Measurements from ENCODE around the gene MRNIP.

MRNIP gene

DNA sequence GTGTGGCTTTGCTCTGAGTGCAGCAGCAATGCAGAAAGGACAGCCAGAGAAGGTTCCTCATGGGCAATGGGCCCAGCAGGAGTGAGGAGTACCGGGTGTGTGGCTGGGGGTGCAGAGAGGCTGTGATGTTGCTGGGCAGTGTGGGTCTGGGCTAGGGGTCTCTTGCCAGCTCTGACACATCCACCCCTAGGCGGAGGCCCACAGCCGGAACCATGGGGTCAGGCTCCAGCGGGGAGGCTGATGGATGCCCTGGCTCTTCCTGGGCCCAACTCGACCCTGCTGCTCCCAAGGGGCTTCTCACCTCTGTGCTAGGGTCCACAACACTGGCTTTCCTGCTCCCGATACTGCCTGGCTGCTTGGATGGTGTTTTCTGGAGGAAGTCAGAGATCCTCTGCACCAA is 29.2 kb upstream of the MRNIP start:
- DNase-seq (ENCODE audit: low read depth) = no peak

GRCh38 chr5:179887095-179887494 is 28.5 kb upstream of the MRNIP start:
- no peak for DNase-seq (ENCODE audit: low read depth)

GRCh38 chr5:179886190-179886911 is 27.7 kb upstream of the MRNIP start:
- DNase-seq (ENCODE audit: low read depth) = no peak

- DNase-seq (ENCODE audit: low read depth) = no peak
Observed at GRCh38 chr5:179885491-179886090, 27.0 kb upstream of the MRNIP start.

DNA sequence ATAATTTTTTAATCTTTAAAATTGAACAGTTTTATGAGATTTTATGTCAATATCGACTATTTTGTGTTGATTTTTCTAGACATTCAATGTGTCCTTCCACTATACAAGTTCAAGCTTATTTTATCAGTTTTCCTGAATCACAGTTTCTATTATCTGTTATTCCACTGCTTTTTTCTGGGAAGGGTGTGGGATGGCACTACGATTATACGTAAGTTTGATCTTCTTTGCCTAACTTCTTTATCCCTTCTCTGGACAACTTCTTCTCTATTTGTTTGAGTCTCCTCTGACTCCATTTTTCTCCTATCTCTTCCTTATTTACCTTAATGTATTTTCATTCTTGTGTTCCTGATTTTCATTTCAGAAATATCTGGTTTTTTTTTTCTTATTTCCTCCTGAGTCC is 24.5 kb upstream of the MRNIP start:
- no peak for DNase-seq (ENCODE audit: low read depth)

DNA sequence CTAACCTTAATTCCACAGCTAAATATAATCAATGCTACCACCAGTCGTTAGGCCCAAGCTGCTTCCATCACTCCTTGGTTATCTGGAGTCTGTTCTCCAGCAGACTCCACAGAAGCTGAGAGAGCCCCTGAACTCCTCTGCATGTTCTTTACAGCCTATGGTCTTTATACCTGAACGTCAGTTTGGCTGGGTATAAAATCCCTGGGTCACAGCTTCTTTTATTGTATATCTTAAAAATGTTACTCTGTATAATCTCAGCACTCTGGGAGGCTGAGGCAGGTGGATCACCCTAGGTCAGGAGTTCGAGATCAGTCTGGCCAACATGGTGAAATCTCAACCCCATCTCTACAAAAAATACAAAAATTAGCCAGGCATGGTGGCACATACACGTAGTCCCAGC is 23.7 kb upstream of the MRNIP start:
- no peak for DNase-seq (ENCODE audit: low read depth)

DNA sequence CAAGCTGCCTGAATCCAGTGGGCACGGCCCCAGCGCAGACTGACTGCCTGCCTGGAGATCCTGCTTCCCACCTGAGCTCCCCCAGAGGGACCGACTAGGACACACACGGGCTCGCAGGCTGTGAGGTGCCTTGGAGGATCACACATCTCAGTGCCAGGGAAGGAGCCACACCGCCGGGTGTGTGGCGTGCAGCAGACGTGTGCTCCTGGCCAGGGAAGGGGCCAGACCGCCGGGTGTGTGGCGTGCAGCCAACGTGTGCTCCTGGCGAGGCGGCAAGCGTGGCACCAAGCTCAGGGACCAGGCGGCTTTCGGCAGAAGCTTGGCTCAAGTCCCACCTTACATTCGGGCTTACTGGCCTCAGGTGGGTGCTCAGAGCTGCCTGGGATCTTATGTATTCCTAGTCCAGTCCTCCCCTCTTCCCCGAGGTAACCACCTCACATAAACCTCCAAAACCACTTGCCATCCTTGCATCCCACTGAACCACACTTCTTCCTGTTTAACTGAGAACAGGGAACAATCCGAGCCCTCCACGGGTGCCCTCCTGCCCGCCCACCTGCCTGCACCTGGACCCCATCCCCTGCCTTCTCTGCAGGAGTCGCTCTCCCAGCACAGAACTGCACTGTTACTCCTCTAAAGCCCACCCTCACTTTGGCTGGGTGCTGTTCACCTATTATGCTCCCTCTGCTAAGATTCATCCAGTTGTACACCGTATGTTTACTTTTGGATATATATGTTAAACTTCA is 22.4 kb upstream of the MRNIP start:
- DNase-seq (ENCODE audit: low read depth) = no peak

GRCh38 chr5:179880066-179880650 is 21.5 kb upstream of the MRNIP start:
- no peak for DNase-seq (ENCODE audit: low read depth)

GRCh38 chr5:179879690-179880010 is 21.0 kb upstream of the MRNIP start:
- DNase-seq (ENCODE audit: low read depth) = no peak

DNA sequence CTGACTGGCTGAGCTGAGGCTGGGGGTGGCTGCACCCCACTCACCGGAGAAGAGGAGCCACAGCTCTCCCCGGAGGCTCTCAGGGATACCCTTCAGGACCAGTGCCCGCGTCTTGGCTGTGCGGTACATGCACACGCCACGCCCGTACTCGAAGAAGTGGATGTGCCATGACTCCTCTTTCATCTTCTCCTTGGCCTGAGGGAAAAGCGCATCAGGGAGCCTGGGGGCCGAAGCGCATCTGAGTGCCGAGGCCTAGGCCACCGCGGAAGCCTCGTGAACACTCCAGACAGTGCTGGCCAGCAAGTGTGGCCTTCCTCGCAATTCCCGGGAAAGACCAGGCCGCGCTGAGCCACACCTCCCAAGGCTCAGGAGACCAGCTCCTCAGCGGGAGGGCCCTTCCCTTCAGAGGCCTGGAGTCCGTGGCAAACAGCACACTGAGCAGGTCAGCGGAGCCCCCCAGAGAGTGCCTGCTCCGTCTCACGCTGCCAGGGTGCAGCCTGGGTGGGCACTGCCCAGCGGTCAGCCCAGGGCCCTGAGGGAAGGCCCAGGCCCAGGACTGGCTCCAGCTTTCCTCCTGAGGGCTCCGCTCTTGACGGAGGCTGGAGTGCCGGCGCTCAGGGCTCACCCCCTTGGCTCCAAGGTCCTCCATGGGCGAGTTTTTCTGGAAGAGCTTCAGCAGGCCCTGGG is 20.5 kb upstream of the MRNIP start:
- DNase-seq (ENCODE audit: low read depth) = no peak

- no peak for DNase-seq (ENCODE audit: low read depth)
Observed at GRCh38 chr5:179878222-179879002, 19.8 kb upstream of the MRNIP start.

DNA sequence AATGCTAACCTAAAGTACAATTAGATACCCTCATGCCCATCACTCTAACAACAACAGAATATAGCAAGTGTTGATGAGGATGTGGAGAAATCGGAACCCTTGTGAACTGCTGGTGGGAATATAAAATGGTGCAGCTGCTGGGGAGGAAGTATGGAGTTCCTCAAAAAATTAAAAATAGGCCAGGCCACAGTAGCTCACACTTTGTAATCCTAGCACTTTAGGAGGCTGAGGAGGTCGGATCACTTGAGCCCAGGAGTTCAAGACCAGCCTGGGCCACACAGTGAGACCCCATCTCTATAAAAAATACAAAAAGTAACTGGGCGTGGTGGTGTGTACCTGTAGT is 18.0 kb upstream of the MRNIP start:
- no peak for DNase-seq (ENCODE audit: low read depth)

DNA sequence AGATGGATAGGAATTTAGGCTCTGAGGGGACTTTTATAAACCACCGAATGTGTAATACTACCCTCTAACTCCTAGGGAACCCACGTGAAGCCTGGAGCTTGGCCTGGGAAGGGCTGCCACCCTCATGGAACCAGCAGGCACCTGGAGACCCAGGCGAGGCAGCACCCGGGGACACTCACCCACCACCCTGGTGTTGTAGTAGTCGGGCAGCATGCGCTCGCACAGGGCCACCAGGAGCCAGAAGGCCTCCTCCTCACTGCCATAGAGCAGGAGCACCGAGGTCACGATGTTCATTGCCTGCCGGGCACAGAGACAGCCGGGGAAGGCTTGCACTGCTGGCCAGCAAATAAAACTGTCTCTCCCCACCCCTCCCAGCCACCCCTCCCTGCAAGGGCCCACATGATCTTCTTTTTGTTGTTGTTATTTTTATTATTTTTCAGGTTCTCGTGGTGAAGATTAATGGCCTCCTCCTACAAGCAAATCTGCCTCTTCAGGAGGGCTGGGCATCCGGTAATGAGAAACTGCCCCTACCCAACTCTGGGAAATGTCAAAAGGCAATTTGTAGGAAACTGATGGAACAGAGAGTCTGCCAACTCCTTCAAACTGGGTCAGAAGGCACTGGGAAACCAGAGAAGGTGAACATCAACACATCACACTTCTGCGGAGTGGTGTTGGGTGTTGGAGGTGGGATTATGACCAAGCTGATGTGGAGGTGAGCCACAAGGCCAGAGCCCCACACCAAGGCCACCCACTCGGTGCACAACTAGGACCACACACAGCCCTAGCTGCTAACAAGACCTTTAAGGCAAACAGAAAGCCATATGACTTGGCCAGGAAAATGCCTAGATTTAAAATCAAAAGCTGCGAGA is 17.4 kb upstream of the MRNIP start:
- DNase-seq (ENCODE audit: low read depth) = no peak

DNA sequence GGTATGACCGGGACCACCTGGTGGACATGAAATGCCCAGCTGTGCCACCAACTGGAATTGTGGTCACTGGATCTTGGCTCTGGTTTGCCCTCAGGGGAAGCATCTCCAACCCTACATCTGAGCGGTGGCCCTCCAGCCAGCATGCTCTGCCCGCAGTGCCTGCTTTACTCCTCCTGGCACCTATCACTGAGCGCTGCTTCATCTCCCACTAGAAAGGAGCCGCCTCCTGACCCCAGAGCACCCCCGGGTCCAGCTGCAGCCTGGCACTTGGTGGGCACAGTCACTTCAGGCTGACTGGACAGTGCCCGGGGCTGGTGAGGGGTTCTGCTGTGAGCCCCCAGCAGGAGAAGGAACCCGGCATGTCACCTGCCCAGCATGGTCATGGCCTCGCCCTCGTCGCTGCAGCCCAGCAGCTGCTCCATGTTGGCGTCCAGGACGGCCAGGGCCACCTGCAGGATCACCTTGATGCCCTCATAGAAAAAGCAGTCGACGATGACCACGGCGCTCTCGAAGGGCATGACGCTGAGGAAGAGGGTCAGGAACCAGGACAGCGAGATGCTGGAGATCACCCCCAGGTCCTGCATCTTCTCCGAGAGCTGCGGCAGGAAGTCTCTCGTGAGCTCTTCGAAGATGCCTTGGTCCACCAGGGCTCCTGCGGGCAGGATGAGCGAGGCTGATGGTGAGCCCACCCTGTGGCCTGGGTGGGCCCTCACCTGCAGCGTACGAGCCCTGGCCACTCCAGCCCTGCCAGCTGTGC is 16.1 kb upstream of the MRNIP start:
- no peak for DNase-seq (ENCODE audit: low read depth)

- DNase-seq (ENCODE audit: low read depth) = no peak
Observed at GRCh38 chr5:179874136-179874535, 15.5 kb upstream of the MRNIP start.

- no peak for DNase-seq (ENCODE audit: low read depth)
Observed at GRCh38 chr5:179873588-179874110, 15.0 kb upstream of the MRNIP start.

DNA sequence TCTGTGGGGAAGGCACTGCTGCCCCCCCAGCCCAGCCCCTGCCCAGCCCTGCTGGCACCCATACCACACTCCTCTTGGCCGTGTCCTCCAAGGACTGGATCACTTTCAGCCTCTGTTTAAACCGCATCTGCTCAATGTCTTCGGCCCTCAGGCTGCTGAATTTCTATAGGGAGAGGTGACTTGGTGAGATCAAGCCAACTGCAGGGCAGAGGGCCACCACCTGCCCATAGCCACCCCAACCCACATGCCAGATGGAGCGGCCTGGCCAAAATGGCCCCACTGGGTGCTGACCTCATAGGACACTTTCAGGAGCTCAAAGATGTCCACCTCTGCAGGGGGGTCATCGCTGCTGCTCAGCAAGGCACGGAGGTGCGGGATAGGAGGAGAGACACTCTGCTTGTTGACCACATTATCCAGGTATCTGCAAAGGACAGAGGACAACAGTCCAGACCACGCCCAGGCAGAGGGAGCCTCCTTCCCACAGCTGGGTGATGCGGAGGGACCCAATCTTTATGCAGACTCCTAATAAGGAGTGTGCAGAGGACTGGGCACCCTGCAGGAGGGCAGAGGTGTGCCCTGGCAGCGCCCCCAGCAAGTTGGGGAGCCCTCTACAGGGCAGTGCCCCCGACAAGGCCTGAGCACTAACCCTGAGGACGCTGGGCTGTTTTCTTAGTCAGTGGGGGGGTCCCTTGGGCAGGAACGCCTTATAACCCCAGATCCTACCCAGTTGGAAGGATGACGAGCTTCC is 14.4 kb upstream of the MRNIP start:
- no peak for DNase-seq (ENCODE audit: low read depth)

DNA sequence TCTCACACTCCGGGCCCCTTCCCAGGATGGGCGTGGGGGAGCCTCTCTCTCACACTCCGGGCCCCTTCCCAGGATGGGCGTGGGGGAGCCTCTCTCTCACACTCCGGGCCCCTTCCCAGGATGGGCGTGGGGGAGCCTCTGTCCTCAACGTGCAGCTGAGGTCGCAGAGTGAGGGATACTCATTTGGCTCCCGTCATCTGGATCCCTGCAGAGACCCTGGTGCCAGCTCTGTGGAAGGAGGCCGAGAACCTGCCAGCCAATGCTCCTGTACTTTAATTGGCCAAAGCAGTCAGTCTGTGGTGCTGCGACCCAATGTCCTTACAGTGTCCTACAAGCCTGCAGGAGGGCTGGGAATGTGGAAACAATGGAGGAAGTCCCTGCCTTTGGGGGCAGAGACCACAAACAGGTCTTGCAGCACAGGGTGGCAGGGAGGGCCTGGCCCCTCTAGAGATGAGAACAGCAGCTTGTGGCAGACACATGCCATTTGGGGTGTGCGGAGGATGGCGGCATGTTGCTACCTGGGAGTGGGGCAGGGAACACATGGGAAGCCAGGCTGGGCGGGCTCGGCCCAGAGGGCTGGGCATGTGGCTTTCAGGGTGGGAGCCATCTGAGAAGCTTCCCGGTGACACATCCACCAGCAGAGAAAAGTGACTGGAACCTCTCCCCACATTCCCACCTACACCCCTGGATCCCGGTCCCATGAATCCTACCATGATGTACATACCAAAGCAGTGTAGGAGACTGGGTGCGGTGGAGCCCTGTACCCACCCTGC is 13.6 kb upstream of the MRNIP start:
- DNase-seq (ENCODE audit: low read depth) = no peak

Data from HS-27A (cell line).